Activated naive CD8-positive, alpha-beta T cell treated with anti-CD3 and anti-CD28 coated beads, Interleukin-2, amount 50 U/mL, for 24 hours (primary cell): Measurements from ENCODE around the gene B3GNT2.
A peak's percentile ranks its signal among the peaks of the same experiment; 100 is the strongest.
"Not testable (repeated sequence)": the region's sequence is repeated elsewhere in the genome, so short reads cannot be mapped to it uniquely, and the experiment has no call there.

Experiments
- ATAC-seq: fragments of 150-1000 bp; cut with Tn5 transposase; one replicate; pipeline ENCODE4 v1.10.0; 2021
- DNase-seq: peaks from one replicate; pipeline ENCODE4 v3.0.0; 2021
- H3K27ac Mint-ChIP-seq: one replicate; pipeline ENCODE4 v1.8.0; 2021; ENCODE audit warnings: mild to moderate bottlenecking, mixed read lengths
- H3K27me3 Mint-ChIP-seq: one replicate; pipeline ENCODE4 v1.8.0; 2021; ENCODE audit warnings: mixed read lengths
- H3K36me3 Mint-ChIP-seq: one replicate; pipeline ENCODE4 v1.8.0; 2021; ENCODE audit warnings: low read depth, mixed read lengths
- H3K4me1 Mint-ChIP-seq: one replicate; pipeline ENCODE4 v1.8.0; 2021; ENCODE audit warnings: mixed read lengths
- H3K4me3 Mint-ChIP-seq: one replicate; pipeline ENCODE4 v1.8.0; 2021; ENCODE audit warnings: mild to moderate bottlenecking, moderate library complexity, mixed read lengths
- H3K9me3 Mint-ChIP-seq: one replicate; pipeline ENCODE4 v1.8.0; 2021; ENCODE audit warnings: mixed read lengths

B3GNT2 gene

GRCh38 chr2:62195421-62196277, at the start of gene B3GNT2:
TSS of gene B3GNT2 (plus strand) at chr2:62196115. CDS start at chr2:62222221, 26,106 bp downstream.
- peak within 1 kb of the TSS; percentile 83 for H3K27ac Mint-ChIP-seq
- ATAC-seq: peak; percentile 65

DNA sequence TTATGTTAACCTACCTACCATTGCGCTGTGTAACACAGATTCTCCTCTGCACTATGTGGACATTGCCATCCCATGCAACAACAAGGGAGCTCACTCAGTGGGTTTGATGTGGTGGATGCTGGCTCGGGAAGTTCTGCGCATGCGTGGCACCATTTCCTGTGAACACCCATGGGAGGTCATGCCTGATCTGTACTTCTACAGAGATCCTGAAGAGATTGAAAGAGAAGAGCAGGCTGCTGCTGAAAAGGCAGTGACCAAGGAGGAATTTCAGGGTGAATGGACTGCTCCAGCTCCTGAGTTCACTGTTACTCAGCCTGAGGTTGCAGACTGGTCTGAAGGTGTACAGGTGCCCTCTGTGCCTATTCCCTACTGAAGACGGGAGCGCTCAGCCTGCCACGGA, 49.1 kb upstream of the B3GNT2 start:
- H3K36me3 Mint-ChIP-seq, H3K27me3 Mint-ChIP-seq, H3K9me3 Mint-ChIP-seq, H3K4me3 Mint-ChIP-seq, ATAC-seq: not testable (repeated sequence)
- Mint-ChIP-seq H3K4me1 (peaks cover 21% of the 10 kb centered on the region), H3K27ac (peak overlapping the region; percentile 34)
- DNase-seq: peak; percentile 13

More at GRCh38 chr2:62195421-62196277, at the start of gene B3GNT2:
- Mint-ChIP-seq H3K4me3 (peak within 1 kb of the TSS; percentile 83), H3K36me3 (peaks cover 10% of the 10 kb centered on the region), H3K9me3 (no peaks in the 10 kb centered on the region), H3K4me1 (peaks cover 28% of the 10 kb centered on the region), H3K27me3 (no peaks in the 10 kb centered on the region)
- DNase-seq: peak; percentile 88

DNA sequence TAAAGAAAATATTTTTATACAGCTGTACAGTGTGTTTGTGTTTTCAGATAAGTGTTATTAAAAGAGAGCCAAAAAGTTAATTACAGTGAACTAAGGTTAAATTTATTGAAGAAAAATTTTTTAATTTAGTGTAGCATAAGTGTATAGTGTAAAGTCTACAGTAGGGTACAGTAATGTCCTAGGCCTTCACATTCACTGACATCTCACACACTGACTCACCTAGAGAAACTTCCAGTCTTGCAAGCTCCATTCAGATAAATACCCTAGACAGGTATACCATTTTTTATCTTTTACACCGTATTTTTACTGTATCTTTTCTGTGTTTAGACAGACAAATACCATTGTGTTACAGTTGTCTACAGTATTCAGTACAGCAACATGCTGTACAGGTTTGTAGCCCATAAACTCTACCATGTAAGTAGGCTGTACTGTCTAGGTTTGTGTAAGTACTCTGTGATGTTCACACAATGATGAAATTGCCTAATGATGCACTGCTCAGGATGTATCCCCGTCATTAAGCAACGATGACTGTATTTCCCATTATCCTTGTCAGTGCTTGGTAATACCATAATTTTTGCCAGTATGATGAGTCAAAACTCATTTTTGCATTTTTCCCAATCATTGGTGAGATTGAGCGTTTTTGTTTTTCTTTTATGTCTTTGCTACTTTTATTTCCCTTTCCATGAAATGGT, 48.2 kb upstream of the B3GNT2 start:
- peaks cover 6% of the 10 kb centered on the region for H3K36me3 Mint-ChIP-seq
- peaks cover 21% of the 10 kb centered on the region for H3K4me1 Mint-ChIP-seq
- H3K27me3 Mint-ChIP-seq: no peaks in the 10 kb centered on the region
- ATAC-seq (no peak), DNase-seq (no peak)
- no peak overlapping the region for H3K27ac Mint-ChIP-seq
- no peaks in the 10 kb centered on the region for H3K9me3 Mint-ChIP-seq
- H3K4me3 Mint-ChIP-seq: no peak overlapping the region

GRCh38 chr2:62149708-62150107, 46.2 kb upstream of the B3GNT2 start:
- H3K27me3 Mint-ChIP-seq: no peaks in the 10 kb centered on the region
- no peak overlapping the region for H3K27ac Mint-ChIP-seq
- peaks cover 6% of the 10 kb centered on the region for H3K36me3 Mint-ChIP-seq
- ATAC-seq (peak; percentile 89), DNase-seq (no peak)
- peaks cover 21% of the 10 kb centered on the region for H3K4me1 Mint-ChIP-seq
- H3K9me3 Mint-ChIP-seq: peaks cover under 1% of the 10 kb centered on the region
- no peak overlapping the region for H3K4me3 Mint-ChIP-seq

DNA sequence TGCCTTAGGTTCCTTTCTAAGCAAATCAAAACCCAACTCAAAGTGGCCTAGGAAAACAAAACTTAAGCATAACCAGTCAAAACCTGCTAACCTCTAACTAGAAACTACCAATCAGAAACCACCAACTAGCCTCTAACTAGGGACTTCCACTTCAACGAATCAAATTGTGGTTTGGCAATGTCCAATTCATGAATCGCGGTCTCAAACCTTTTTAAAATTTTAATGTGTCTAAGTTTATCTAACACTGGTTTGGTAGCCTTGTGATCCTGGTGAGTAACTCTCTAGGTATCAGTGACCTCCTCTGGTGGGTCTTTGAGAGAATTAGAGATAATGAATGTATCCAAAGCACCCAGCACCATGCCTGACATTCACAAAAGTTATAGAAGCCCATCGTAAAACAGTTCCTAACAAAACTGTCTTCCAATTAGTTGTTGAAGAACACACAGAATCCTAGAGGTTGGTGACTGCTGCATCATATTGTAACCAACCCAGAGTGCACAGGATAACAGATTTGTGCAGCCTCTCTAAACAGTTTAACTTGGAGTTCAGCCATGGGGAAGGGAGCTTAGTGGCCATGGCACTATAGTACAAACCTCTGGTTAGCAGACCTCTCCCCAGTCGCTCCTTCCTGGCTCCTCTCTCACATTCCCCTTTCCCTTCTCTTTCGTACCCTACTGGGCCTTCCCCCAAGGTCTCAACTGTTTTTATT, 45.2 kb upstream of the B3GNT2 start:
- Mint-ChIP-seq H3K4me3 (no peak overlapping the region), H3K36me3 (peaks cover 6% of the 10 kb centered on the region)

DNA sequence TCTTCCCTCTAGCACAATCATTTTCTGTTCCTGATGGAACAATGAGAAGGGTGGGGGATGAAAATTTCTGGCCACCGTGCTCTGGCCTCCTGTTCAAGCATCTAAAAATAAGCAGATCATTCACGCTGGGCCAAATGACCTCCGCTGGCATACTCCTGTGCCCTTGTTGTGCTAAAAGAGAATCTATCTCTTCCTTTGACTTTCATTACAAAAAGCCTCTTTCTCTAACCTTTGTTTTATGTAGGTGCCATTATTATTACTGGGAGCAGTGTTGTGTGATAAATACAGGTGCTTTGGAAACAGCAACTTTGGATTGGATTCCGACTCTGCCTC, 44.6 kb upstream of the B3GNT2 start:
- H3K9me3 Mint-ChIP-seq: peaks cover 4% of the 10 kb centered on the region
- H3K4me3 Mint-ChIP-seq: no peak overlapping the region
- ATAC-seq (no peak), DNase-seq (no peak)
- no peaks in the 10 kb centered on the region for H3K27me3 Mint-ChIP-seq
- peaks cover 13% of the 10 kb centered on the region for H3K4me1 Mint-ChIP-seq
- no peak overlapping the region for H3K27ac Mint-ChIP-seq
- H3K36me3 Mint-ChIP-seq: peaks cover 6% of the 10 kb centered on the region

More for the DNA sequence above, 45.2 kb upstream of the B3GNT2 start:
- Mint-ChIP-seq H3K9me3 (peaks cover 4% of the 10 kb centered on the region), H3K27ac (no peak overlapping the region), H3K4me1 (peaks cover 13% of the 10 kb centered on the region), H3K27me3 (no peaks in the 10 kb centered on the region)
- ATAC-seq (no peak), DNase-seq (no peak)

- Mint-ChIP-seq H3K36me3 (peaks cover 6% of the 10 kb centered on the region), H3K4me1 (peaks cover 8% of the 10 kb centered on the region), H3K9me3 (peaks cover 4% of the 10 kb centered on the region), H3K4me3 (no peak overlapping the region), H3K27ac (no peak overlapping the region), H3K27me3 (no peaks in the 10 kb centered on the region)
- ATAC-seq (no peak), DNase-seq (no peak)
Observed at GRCh38 chr2:62152000-62152399, 43.9 kb upstream of the B3GNT2 start.

GRCh38 chr2:62156861-62157496, 38.9 kb upstream of the B3GNT2 start:
- Mint-ChIP-seq H3K4me1 (no peaks in the 10 kb centered on the region), H3K4me3 (no peak overlapping the region), H3K27me3 (no peaks in the 10 kb centered on the region), H3K27ac (no peak overlapping the region), H3K36me3 (no peaks in the 10 kb centered on the region), H3K9me3 (peaks cover 4% of the 10 kb centered on the region)
- no peak for ATAC-seq
- DNase-seq: no peak

DNA sequence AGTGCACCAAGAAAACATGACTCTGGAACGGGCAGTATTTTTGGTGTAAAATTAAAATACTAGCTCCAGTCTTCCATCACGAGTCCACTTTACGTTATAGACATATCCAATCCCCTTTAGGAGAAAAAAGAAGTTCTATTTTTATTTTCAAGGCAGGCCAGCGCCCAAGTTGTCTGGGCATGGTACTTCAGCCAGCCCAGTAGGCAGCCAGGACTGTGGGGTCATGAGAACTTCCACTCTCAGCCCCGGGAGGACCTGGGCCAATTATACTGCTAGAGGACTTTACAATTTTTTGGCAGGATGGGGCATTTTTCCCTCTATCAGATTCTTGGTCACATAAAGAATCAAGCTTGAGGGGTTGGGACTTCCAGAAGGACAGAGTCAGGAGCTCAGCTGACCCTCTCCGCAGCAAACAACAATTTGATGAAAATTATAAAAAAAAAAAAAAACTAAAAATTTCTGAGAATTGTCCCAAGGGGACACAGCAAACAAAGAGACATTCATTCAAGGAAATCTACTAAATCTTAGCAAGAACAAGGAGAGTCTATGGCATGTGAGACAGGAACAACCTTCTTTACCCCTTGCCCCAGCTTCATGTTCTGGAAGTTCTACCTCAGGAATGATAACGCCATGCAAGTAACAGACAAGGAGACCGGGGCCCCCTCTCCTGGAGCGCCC, 37.3 kb upstream of the B3GNT2 start:
- peaks cover 4% of the 10 kb centered on the region for H3K9me3 Mint-ChIP-seq
- no peak for ATAC-seq
- H3K4me3 Mint-ChIP-seq: no peak overlapping the region
- no peaks in the 10 kb centered on the region for H3K4me1 Mint-ChIP-seq
- no peaks in the 10 kb centered on the region for H3K27me3 Mint-ChIP-seq
- H3K36me3 Mint-ChIP-seq: no peaks in the 10 kb centered on the region
- DNase-seq: no peak
- no peak overlapping the region for H3K27ac Mint-ChIP-seq

DNA sequence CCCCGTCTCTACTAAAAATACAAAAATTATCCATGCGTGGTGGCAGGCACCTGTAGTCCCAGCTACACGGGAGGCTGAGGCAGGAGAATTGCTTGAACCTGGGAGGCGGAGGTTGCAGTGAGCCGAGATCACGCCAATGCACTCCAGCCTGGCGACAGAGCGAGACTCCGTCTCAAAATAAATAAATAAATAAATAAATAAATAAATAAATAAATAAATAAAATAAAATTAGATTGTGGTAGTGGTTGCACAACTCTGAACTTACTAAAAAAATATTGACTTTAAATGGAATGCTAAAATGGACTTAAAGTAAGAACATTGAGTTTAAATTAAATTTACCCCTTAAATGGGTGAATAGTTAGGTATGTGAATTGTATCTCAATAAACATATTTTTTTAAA, 35.2 kb upstream of the B3GNT2 start:
- H3K27ac Mint-ChIP-seq, DNase-seq, H3K9me3 Mint-ChIP-seq, ATAC-seq, H3K4me1 Mint-ChIP-seq, H3K27me3 Mint-ChIP-seq, H3K4me3 Mint-ChIP-seq, H3K36me3 Mint-ChIP-seq: not testable (repeated sequence)

- Mint-ChIP-seq H3K27me3 (no peaks in the 10 kb centered on the region), H3K36me3 (no peaks in the 10 kb centered on the region), H3K4me3 (no peak overlapping the region), H3K4me1 (no peaks in the 10 kb centered on the region), H3K9me3 (no peaks in the 10 kb centered on the region), H3K27ac (no peak overlapping the region)
- DNase-seq: no peak
- no peak for ATAC-seq
Observed at GRCh38 chr2:62163106-62163831, 32.6 kb upstream of the B3GNT2 start.

- no peak for ATAC-seq
- no peak for DNase-seq
- Mint-ChIP-seq H3K36me3 (no peaks in the 10 kb centered on the region), H3K27ac (no peak overlapping the region), H3K4me1 (no peaks in the 10 kb centered on the region), H3K27me3 (no peaks in the 10 kb centered on the region), H3K9me3 (no peaks in the 10 kb centered on the region), H3K4me3 (no peak overlapping the region)
Observed at GRCh38 chr2:62163834-62164233, 32.1 kb upstream of the B3GNT2 start.

- Mint-ChIP-seq H3K4me3 (no peak overlapping the region), H3K27ac (no peak overlapping the region), H3K27me3 (no peaks in the 10 kb centered on the region), H3K36me3 (no peaks in the 10 kb centered on the region), H3K9me3 (no peaks in the 10 kb centered on the region), H3K4me1 (peaks cover 4% of the 10 kb centered on the region)
- no peak for DNase-seq
- ATAC-seq: no peak
Observed at GRCh38 chr2:62175728-62176127, 20.2 kb upstream of the B3GNT2 start.
